Adrenal gland (tissue), 12 donors: ENCODE data around the gene LIMK1. TPM values are rescaled to one million over a fixed set of nuclear protein-coding genes. Genes with fewer than 3 reads are reported as not detected.

Experiments used
- DNase-seq, 7 donors: peaks; one replicate each; pipeline ENCODE4 v3.0.0-alpha.2; 2019 to 2020
- H3K27ac ChIP-seq, 5 donors: fragments of 200-600 bp; sonication (generic) in 4 of 5; 1 replicate in 3 of 5; 2 replicates in 2 of 5; pipeline versions ENCODE4 v1.5.1 to v1.8.0; 2016 to 2020; ENCODE audit warnings: mild to moderate bottlenecking in 1 of 5
- H3K27me3 ChIP-seq: fragments of 200-600 bp; 2 replicates; pipeline ENCODE4 v1.8.0; 2021
- H3K36me3 ChIP-seq, 2 donors: fragments of 200-600 bp; replicated peaks in 1 of 2; 1 replicate in 1 of 2; 2 replicates in 1 of 2; pipeline versions ENCODE4 v1.5.1 to v1.8.0; 2018 to 2022
- H3K4me1 ChIP-seq, 2 donors: fragments of 200-600 bp; replicated peaks in 1 of 2; 1 replicate in 1 of 2; 2 replicates in 1 of 2; pipeline versions ENCODE4 v1.5.1 to v1.8.0; 2018 to 2021
- H3K4me3 ChIP-seq, 4 donors: fragments of 200-600 bp; sonication (generic) in 3 of 4; one replicate each; pipeline ENCODE4 v1.5.1; 2016 to 2018
- H3K9me3 ChIP-seq, 3 donors: fragments of 200-600 bp; sonication (generic) in 1 of 3; replicated peaks in 1 of 3; 1 replicate in 2 of 3; 2 replicates in 1 of 3; pipeline versions ENCODE4 v1.5.1 to v1.8.0; 2016 to 2021
- CTCF ChIP-seq, 6 experiments: fragments of 450-650 bp in 4 of 6; fragments of 200-600 bp in 2 of 6; sonication (generic) in 1 of 6; IDR thresholded peaks; 1 replicate in 5 of 6; 2 replicates in 1 of 6; pipeline versions ENCODE4 v1.5.1 to v1.8.0; 2016 to 2021; ENCODE audit warnings: antibody characterized with exemption in 6 of 6, mild to moderate bottlenecking in 2 of 6, moderate library complexity in 1 of 6
- POLR2A ChIP-seq, 2 donors: fragments of 450-650 bp; IDR thresholded peaks; one replicate each; pipeline ENCODE4 v1.6.1; 2017; ENCODE audit warnings: antibody characterized with exemption in 2 of 2, mild to moderate bottlenecking in 2 of 2, moderate library complexity in 1 of 2
- WGBS, 4 donors: extraction: QIAGEN DNeasy Blood & Tissue Kit in 2 of 4; methylation state at CpG; one replicate each; pipeline versions ENCODE4 v1.1.5 to v1.1.7; 2013 to 2017; 5-methylcytosine and 5-hydroxymethylcytosine counted together
- intact Hi-C, 2 donors: fragments of 100-400 bp; cut with DNase I; formaldehyde crosslinking; loops; one replicate each; pipeline versions ENCODE4 v1.14.1 to v1.15.0; 2022 to 2023
- polyA plus RNA-seq, 3 donors: library from polyadenylated mRNA; stranded (reverse); fragments of 200-250 nt in 2 of 3; fragments of 350-450 nt in 1 of 3; fragmentation: Illumina TruSeq in 1 of 3; extraction: RNeasy Lipid Tissue Mini Kit (QIAGEN cat#74804) in 1 of 3; gene quantifications; one replicate each; pipeline ENCODE4 v1.2.3, GENCODE V29; 2013 to 2014
- total RNA-seq, 9 donors: library from RNA; depleted of rRNA in 4 of 9; stranded (reverse); fragments of >200 nt in 4 of 9; fragments of 120-200 nt in 1 of 9; fragmentation: NEBNext Ultra II Directional in 1 of 9; extraction: Animal tissue kit (Norgen Biotek cat#: 25700) in 1 of 9; gene quantifications; one replicate each; pipeline versions ENCODE4 v1.1.0 to v1.2.4, GENCODE V29; 2013 to 2023
- donor health status: healthy with polysubstance abuse.
- donor health status: Bipolar disorder and iron deficiency.
- donor health status: DM: yes; HTN: yes; CAD: no.
- donor health status: DM: no; HTN: no; CAD: no.
- donor health status: DM: no; HTN: no; CAD: no.
- donor health status: DM: yes; HTN: yes; CAD: no.

Gene LIMK1
- total and polyA plus RNA-seq, 12 donors: 7.2 to 32.1 (median 19.8) TPM

GRCh38 chr7:74141705-74142104 lies 58.1 kb downstream of the LIMK1 start:
- Histone ChIP-seq H3K27me3 (no peaks in the 10 kb centered on the region), H3K27ac (no peak overlapping the region)

GRCh38 chr7:74143383-74143782 lies 59.8 kb downstream of the LIMK1 start:
- TF ChIP-seq CTCF (IDR thresholded peaks at IDR 0.05) (no peak), POLR2A (IDR thresholded peaks at IDR 0.05) (no peak)
- 67 to 74% (median 72%) methylated on average over 6 of the region's 6 CpGs for WGBS, 4 donors

More at GRCh38 chr7:74141705-74142104, 58.1 kb downstream of the LIMK1 start:
- H3K9me3 ChIP-seq: no peaks in the 10 kb centered on the region
- H3K36me3 ChIP-seq: no peaks in the 10 kb centered on the region
- DNase-seq: no peak
- H3K4me1 ChIP-seq: no peaks in the 10 kb centered on the region
- H3K4me3 ChIP-seq: no peak overlapping the region
- intact Hi-C loops: no loop called here
- TF ChIP-seq POLR2A (IDR thresholded peaks at IDR 0.05) (no peak), CTCF (IDR thresholded peaks at IDR 0.05) (no peak)
- 45 to 67% (median 60%) methylated on average over 1 of the region's 1 CpG for WGBS, 4 donors

GRCh38 chr7:74148491-74148890 lies 64.9 kb downstream of the LIMK1 start:
- Histone ChIP-seq H3K4me3 (no peak overlapping the region), H3K9me3 (no peaks in the 10 kb centered on the region), H3K36me3 (no peaks in the 10 kb centered on the region), H3K27ac (no peak overlapping the region), H3K27me3 (no peaks in the 10 kb centered on the region), H3K4me1 (no peaks in the 10 kb centered on the region)
- intact Hi-C loops: no loop called here
- DNase-seq: no peak
- TF ChIP-seq POLR2A (IDR thresholded peaks at IDR 0.05) (no peak), CTCF (IDR thresholded peaks at IDR 0.05) (no peak)
- 82 to 100% (median 96%) methylated on average over 1 of the region's 1 CpG for WGBS, 4 donors

More at GRCh38 chr7:74143383-74143782, 59.8 kb downstream of the LIMK1 start:
- intact Hi-C loops: no loop called here
- DNase-seq: no peak
- Histone ChIP-seq H3K4me3 (no peak overlapping the region), H3K27ac (no peak overlapping the region), H3K36me3 (no peaks in the 10 kb centered on the region), H3K9me3 (no peaks in the 10 kb centered on the region), H3K4me1 (no peaks in the 10 kb centered on the region), H3K27me3 (no peaks in the 10 kb centered on the region)

GRCh38 chr7:74149071-74149470 lies 65.5 kb downstream of the LIMK1 start:
- intact Hi-C loops: no loop called here

More at GRCh38 chr7:74149071-74149470, 65.5 kb downstream of the LIMK1 start:
- Histone ChIP-seq H3K9me3 (no peaks in the 10 kb centered on the region), H3K4me3 (no peak overlapping the region), H3K27me3 (no peaks in the 10 kb centered on the region), H3K36me3 (no peaks in the 10 kb centered on the region), H3K4me1 (no peaks in the 10 kb centered on the region), H3K27ac (no peak overlapping the region)
- DNase-seq: no peak
- TF ChIP-seq POLR2A (IDR thresholded peaks at IDR 0.05): no peak
- no peak for TF ChIP-seq CTCF (IDR thresholded peaks at IDR 0.05)
- WGBS, 4 donors: 88 to 99% (median 95%) methylated on average over 4 to 5 of the region's 5 CpGs
